ENCODE data around the gene RERE. TPM values are rescaled to one million over a fixed set of nuclear protein-coding genes. Genes with fewer than 3 reads are reported as not detected.

The RERE gene
- total and polyA plus RNA-seq, 2 donors (not counting 3 experiments of a cell fraction or from before 2014, with no cell fraction given) = 14.1 to 113 TPM

GRCh38 chr1:8751984-8752383 is 65.5 kb downstream of the RERE start:
- dilution Hi-C loops (cut with MboI; ENCODE audit: extremely low pct_ligation_motif_present, low sequenced_read_pairs) (no loop called here), intact Hi-C loops (cut with micrococcal nuclease) (no loop called here)
- no peaks in the 10 kb centered on the region for H3K27me3 ChIP-seq (ENCODE audit: control insufficient read depth in 2 of 2, insufficient read depth in 2 of 2, low read length in 2 of 2)
- no peak overlapping the region for H2AFZ ChIP-seq (ENCODE audit: low read depth, low read length)
- no peak for DNase-seq (ENCODE audit: low read depth, low spot score)
- no peaks in the 10 kb centered on the region for H3K9me3 ChIP-seq (replicated peaks; ENCODE audit: control insufficient read depth, insufficient read depth, low read length)
- no peaks in the 10 kb centered on the region for H4K20me1 ChIP-seq (replicated peaks; ENCODE audit: control insufficient read depth, extremely low read depth, insufficient read depth, low read length)
- H3K4me2 ChIP-seq (ENCODE audit: insufficient read depth, low read length) = no peak overlapping the region
- no peaks in the 10 kb centered on the region for H3K9me1 ChIP-seq (replicated peaks; ENCODE audit: control insufficient read depth, extremely low read depth, insufficient read depth, low read length)
- H3K36me3 ChIP-seq (ENCODE audit: control insufficient read depth in 2 of 2, extremely low read depth in 1 of 2, insufficient read depth in 2 of 2, low read length in 2 of 2) = no peaks in the 10 kb centered on the region
- peaks cover 2% of the 10 kb centered on the region for H3K79me2 ChIP-seq (ENCODE audit: control insufficient read depth, insufficient read depth, low read length)
- H3K4me1 ChIP-seq (ENCODE audit: control insufficient read depth, extremely low read depth, insufficient read depth, low read length) = no peaks in the 10 kb centered on the region
- H3K4me3 ChIP-seq (replicated peaks in 1 of 3; ENCODE audit: insufficient read depth in 1 of 3, low read depth in 1 of 3, low read length in 3 of 3) = no peak overlapping the region
- H3K9ac ChIP-seq (replicated peaks; ENCODE audit: extremely low read depth, insufficient read depth, low read length) = no peak overlapping the region
- no peak overlapping the region for H3K27ac ChIP-seq (ENCODE audit: insufficient read depth, low read depth, low read length)
- ChIA-PET CTCF (interaction anchor here (1.0 to 2.1 kb wide), 4 partner anchors 9 to 190 kb away, joined by 3 to 9 read pairs (median 3); no protein-coding TSS in a partner anchor), POLR2A (no interaction called here)
- no TSS peak for BruUV-seq (replicated peaks)
- no peak for TF ChIP-seq GATA2 (IDR thresholded peaks at IDR 0.05; ENCODE audit: insufficient read depth, insufficient read length, low read depth, low read length)
- TF ChIP-seq MYC (IDR thresholded peaks at IDR 0.05; ENCODE audit: low read depth, low read length) = no peak
- no peak for TF ChIP-seq FOS (IDR thresholded peaks at IDR 0.05; ENCODE audit: borderline replicate concordance, insufficient read depth, low read length)
- TF ChIP-seq JUN (IDR thresholded peaks at IDR 0.05; ENCODE audit: borderline replicate concordance, insufficient read depth, insufficient read length, low read depth) = no peak
- no peak for FAIRE-seq

GRCh38 chr1:8747879-8748825 is 69.3 kb downstream of the RERE start:
- no peaks in the 10 kb centered on the region for H3K36me3 ChIP-seq (ENCODE audit: control insufficient read depth in 2 of 2, extremely low read depth in 1 of 2, insufficient read depth in 2 of 2, low read length in 2 of 2)
- no peaks in the 10 kb centered on the region for H4K20me1 ChIP-seq (replicated peaks; ENCODE audit: control insufficient read depth, extremely low read depth, insufficient read depth, low read length)
- no peak overlapping the region for H2AFZ ChIP-seq (ENCODE audit: low read depth, low read length)
- H3K79me2 ChIP-seq (ENCODE audit: control insufficient read depth, insufficient read depth, low read length) = peaks cover 2% of the 10 kb centered on the region
- H3K9me3 ChIP-seq (replicated peaks; ENCODE audit: control insufficient read depth, insufficient read depth, low read length) = no peaks in the 10 kb centered on the region
- no peaks in the 10 kb centered on the region for H3K27me3 ChIP-seq (ENCODE audit: control insufficient read depth in 2 of 2, insufficient read depth in 2 of 2, low read length in 2 of 2)
- FAIRE-seq (no peak), DNase-seq (ENCODE audit: low read depth, low spot score) (no peak)
- TF ChIP-seq MYC (IDR thresholded peaks at IDR 0.05; ENCODE audit: low read depth, low read length) = no peak
- no peak for TF ChIP-seq GATA2 (IDR thresholded peaks at IDR 0.05; ENCODE audit: insufficient read depth, insufficient read length, low read depth, low read length)
- TF ChIP-seq POLR2A (IDR thresholded peaks at IDR 0.05; ENCODE audit: low read depth, low read length) = no peak
- no peak for TF ChIP-seq FOS (IDR thresholded peaks at IDR 0.05; ENCODE audit: borderline replicate concordance, insufficient read depth, low read length)
- no peak for TF ChIP-seq JUN (IDR thresholded peaks at IDR 0.05; ENCODE audit: borderline replicate concordance, insufficient read depth, insufficient read length, low read depth)
- TF ChIP-seq CTCF (IDR thresholded peaks at IDR 0.05; ENCODE audit: extremely low read depth in 1 of 2, insufficient read depth in 1 of 2, low read depth in 1 of 2, low read length in 2 of 2) = no peak
- H3K4me3 ChIP-seq (replicated peaks in 1 of 3; ENCODE audit: insufficient read depth in 1 of 3, low read depth in 1 of 3, low read length in 3 of 3) = no peak overlapping the region
- no peak overlapping the region for H3K9ac ChIP-seq (replicated peaks; ENCODE audit: extremely low read depth, insufficient read depth, low read length)
- CTCF ChIA-PET = interaction anchor here (0.8 to 1.8 kb wide), 3 partner anchors 11 to 26 kb away, joined by 3 to 5 read pairs (median 4); no protein-coding TSS in a partner anchor
- dilution Hi-C loops (cut with MboI; ENCODE audit: extremely low pct_ligation_motif_present, low sequenced_read_pairs) (no loop called here), intact Hi-C loops (cut with micrococcal nuclease) (no loop called here)
- H3K27ac ChIP-seq (ENCODE audit: insufficient read depth, low read depth, low read length) = no peak overlapping the region
- no peaks in the 10 kb centered on the region for H3K4me1 ChIP-seq (ENCODE audit: control insufficient read depth, extremely low read depth, insufficient read depth, low read length)
- H3K4me2 ChIP-seq (ENCODE audit: insufficient read depth, low read length) = no peak overlapping the region
- BruUV-seq (replicated peaks) = no TSS peak
- H3K9me1 ChIP-seq (replicated peaks; ENCODE audit: control insufficient read depth, extremely low read depth, insufficient read depth, low read length) = no peaks in the 10 kb centered on the region
- POLR2A ChIA-PET = no interaction called here
